ENCODE measurements around the gene LRPPRC.
A peak's percentile ranks its signal among the peaks of the same experiment; 100 is the strongest.

The LRPPRC gene

GRCh38 chr2:43854671-43855070 lies 141.1 kb downstream of the LRPPRC start:
- DNase-seq (ENCODE audit: low spot score), result no peak

- DNase-seq (ENCODE audit: low spot score), result no peak
These were observed 142.4 kb downstream of the LRPPRC start for GRCh38 chr2:43853141-43854081.

GRCh38 chr2:43852196-43852730 lies 143.5 kb downstream of the LRPPRC start:
- DNase-seq (ENCODE audit: low spot score), result no peak

- DNase-seq (ENCODE audit: low spot score), result peak; percentile 45
These were observed 144.5 kb downstream of the LRPPRC start for GRCh38 chr2:43851011-43851980.

GRCh38 chr2:43848214-43848613 lies 147.6 kb downstream of the LRPPRC start:
- no peak for DNase-seq (ENCODE audit: low spot score)

GRCh38 chr2:43846140-43846793 lies 149.5 kb downstream of the LRPPRC start:
- no peak for DNase-seq (ENCODE audit: low spot score)

- DNase-seq (ENCODE audit: low spot score), result no peak
These were observed 150.6 kb downstream of the LRPPRC start for GRCh38 chr2:43845181-43845580.

GRCh38 chr2:43842866-43843226 lies 152.9 kb downstream of the LRPPRC start:
- no peak for DNase-seq (ENCODE audit: low spot score)

- no peak for DNase-seq (ENCODE audit: low spot score)
These were observed 153.6 kb downstream of the LRPPRC start for GRCh38 chr2:43841949-43842865.

- DNase-seq (ENCODE audit: low spot score), result no peak
These were observed 154.8 kb downstream of the LRPPRC start for GRCh38 chr2:43840965-43841364.

GRCh38 chr2:43839776-43840564 lies 155.8 kb downstream of the LRPPRC start:
- no peak for DNase-seq (ENCODE audit: low spot score)

- DNase-seq (ENCODE audit: low spot score), result no peak
These were observed 157.1 kb downstream of the LRPPRC start, which contains the start of the genes ABCG5 and ABCG8 for GRCh38 chr2:43838560-43839267. TSS of gene ABCG5 (minus strand) at chr2:43838839. CDS start at chr2:43838679, 160 bp downstream. TSS of gene ABCG8 (plus strand) at chr2:43838971. CDS start at chr2:43839054, 83 bp downstream.

- no peak for DNase-seq (ENCODE audit: low spot score)
These were observed 157.8 kb downstream of the LRPPRC start for GRCh38 chr2:43837831-43838559.

- no peak for DNase-seq (ENCODE audit: low spot score)
These were observed 158.8 kb downstream of the LRPPRC start for GRCh38 chr2:43837033-43837432.
